Activated CD4-positive, alpha-beta T cell treated with anti-CD3 and anti-CD28 coated beads, Interleukin-2, Interleukin-4, amounts not matched to agents 100 ng/mL and 50 ng/mL, durations not matched to agents 16 hours and 8 hours (primary cell): ENCODE data around the gene ADCY2.
A peak's percentile ranks its signal among the peaks of the same experiment; 100 is the strongest.

Experiments
- DNase-seq: peaks from one replicate; pipeline ENCODE4 v3.0.0-alpha.2; 2020; ENCODE audit warnings: low spot score

ADCY2 gene

DNA sequence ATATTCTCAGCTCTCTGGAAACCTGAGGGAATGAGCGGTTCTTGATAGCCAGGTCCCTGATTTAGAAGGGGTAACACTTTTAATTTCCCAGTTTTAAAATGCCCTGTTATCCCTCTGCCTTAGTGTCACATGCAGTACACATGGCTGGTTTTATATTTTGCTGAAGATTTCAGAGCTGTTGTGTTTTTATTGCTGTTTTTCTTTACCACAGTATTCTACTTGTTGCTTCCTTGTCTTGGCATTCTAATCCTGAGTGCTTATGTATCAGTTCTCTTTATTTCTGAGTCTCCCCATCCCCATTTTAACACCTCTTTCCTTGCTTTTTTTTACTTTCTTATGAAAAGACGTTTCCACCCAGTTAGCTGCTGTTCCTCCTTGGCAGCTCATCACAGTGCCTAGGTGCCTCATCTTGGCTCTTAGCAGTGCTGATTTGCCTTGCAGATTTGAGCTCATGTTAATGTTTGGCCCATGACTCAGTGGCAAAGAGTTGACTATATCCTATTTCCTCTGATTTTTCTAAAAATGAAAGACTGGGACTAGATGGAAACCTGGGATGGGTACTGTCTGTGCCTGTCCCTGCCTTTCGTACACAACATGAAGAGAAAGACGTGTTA lies 476.7 kb downstream of the ADCY2 start:
- no peak for DNase-seq

DNA sequence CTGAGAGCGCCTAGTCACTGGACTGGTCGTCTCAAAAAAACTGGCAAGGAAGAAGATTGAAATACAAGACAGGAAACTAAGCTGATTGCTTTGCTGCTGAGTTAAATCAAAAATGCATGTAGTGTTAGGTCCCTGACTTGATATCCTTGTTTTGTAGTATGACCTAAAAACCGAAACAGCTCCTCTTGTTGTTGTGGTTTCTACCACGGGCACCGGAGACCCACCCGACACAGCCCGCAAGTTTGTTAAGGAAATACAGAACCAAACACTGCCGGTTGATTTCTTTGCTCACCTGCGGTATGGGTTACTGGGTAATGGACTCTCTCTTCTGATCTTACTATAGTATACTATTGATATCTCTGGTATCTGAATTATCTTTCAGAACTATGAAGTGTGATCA lies 477.3 kb downstream of the ADCY2 start:
- peak; percentile 83 for DNase-seq

DNA sequence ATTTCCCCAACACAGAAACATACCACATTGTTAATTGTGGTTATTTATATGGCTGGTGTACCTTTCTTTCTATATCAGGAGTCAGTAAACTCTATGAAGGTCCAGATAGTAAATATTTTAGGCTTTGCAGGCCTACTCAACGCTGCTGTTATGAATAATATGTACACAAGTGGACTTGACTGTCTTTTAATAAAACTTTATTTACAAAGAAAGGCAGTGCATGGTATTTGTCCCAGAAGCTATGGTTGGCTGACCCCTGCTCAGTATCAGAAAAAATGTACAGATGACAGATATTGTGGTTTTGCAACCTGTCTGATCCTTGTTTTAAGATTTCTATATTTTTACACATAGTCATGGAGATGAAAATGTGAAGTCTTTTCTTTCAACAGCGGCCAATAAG lies 478.7 kb downstream of the ADCY2 start:
- no peak for DNase-seq

DNA sequence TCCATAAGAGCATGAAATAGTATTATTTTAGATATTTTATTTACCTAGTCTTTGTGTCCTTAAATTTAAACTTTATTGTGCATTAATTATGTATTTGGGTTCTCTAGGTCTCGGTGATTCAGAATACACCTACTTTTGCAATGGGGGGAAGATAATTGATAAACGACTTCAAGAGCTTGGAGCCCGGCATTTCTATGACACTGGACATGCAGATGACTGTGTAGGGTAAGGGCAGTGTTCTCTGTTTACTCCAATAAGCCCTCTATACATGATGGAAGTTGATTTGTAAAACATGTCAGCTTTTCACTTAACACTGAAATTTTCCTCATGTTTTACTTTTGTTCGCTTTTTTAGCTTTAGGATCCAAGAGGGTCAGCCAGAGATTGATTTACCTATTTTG lies 479.2 kb downstream of the ADCY2 start:
- DNase-seq = no peak

DNA sequence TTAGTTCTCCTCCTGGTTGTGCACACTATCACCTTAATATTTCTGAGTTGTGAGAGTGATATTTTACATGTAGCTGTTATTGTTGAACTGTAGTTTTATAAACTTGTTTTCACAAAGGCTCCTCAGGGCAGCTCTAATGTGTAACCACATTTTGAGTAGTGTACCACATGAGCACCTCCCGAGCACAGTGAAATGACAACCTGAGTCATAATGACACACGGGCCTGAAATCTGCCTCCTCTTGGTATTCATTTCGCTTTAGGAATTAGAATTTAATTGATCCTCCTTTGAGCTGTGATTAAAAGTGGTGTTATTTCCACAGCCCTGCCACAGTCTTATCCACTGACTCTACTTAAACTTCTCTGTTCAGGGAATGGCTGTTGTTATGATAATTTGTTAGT lies 480.9 kb downstream of the ADCY2 start:
- DNase-seq = peak; percentile 77

DNA sequence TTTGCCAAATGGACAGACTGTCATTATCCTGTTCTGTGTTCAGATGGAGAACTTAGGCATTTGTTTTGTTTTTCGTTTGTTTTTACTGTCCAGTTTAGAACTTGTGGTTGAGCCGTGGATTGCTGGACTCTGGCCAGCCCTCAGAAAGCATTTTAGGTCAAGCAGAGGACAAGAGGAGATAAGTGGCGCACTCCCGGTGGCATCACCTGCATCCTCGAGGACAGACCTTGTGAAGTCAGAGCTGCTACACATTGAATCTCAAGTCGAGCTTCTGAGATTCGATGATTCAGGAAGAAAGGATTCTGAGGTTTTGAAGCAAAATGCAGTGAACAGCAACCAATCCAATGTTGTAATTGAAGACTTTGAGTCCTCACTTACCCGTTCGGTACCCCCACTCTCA lies 481.9 kb downstream of the ADCY2 start:
- no peak for DNase-seq

DNA sequence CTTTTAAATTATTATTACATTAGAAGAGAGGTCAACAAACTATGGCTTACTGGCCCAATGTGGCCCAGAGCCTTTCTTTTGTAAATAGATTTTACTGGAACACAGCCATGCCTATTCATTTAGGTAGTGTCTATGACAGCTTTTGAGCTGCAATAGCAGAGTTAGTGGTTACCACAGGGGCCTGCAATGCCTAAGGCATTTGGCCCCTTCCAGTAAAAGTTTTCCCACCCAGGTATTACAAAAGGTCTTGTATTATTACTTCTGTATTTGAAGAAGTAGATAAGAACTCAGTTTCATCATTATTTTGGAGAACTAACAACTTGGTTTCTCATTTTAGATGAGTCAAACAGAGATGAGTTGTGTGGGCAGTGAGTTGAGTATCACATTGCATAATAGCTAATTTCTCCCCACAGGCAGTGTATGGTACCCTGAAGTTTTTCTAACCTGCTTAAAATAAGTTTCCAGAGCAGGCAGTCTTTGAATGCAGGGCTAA lies 482.5 kb downstream of the ADCY2 start:
- peak; percentile 78 for DNase-seq
